Body of pancreas (tissue), 4 donors: ENCODE data around the gene GSTA2.

Source experiments
- CTCF ChIP-seq, 7 experiments: fragments of 450-650 bp in 4 of 7; fragments of 200-600 bp in 3 of 7; sonication (generic) in 3 of 7; IDR thresholded peaks; one replicate each; pipeline ENCODE4 v1.5.1; 2016 to 2019; ENCODE audit warnings: antibody characterized with exemption in 7 of 7
- POLR2A ChIP-seq, 3 donors: fragments of 450-650 bp; IDR thresholded peaks; one replicate each; pipeline ENCODE4 v1.6.1; 2016; ENCODE audit warnings: antibody characterized with exemption in 3 of 3, mild to moderate bottlenecking in 2 of 3

GRCh38 chr6:52704060-52704459, 59.2 kb downstream of the GSTA2 start:
- TF ChIP-seq POLR2A (IDR thresholded peaks at IDR 0.05) (no peak), CTCF (IDR thresholded peaks at IDR 0.05) (no peak)
